HG03521 (cell line): Measurements from ENCODE around the gene EVA1C.
"Not testable (repeated sequence)": the region's sequence is repeated elsewhere in the genome, so short reads cannot be mapped to it uniquely, and the experiment has no call there.

ENCODE experiments used
- ATAC-seq: cut with Tn5 transposase; IDR thresholded peaks from one replicate; pipeline ENCODE4 v1.9.1; 2021; ENCODE audit warnings: mild to moderate bottlenecking, moderate library complexity; ENCODE audit not compliant: unreplicated experiment

EVA1C gene

GRCh38 chr21:32424191-32424535, 11.7 kb downstream of the EVA1C start:
- ATAC-seq, result no peak

GRCh38 chr21:32424674-32425073, 12.2 kb downstream of the EVA1C start:
- no peak for ATAC-seq

- no peak for ATAC-seq
These were observed 13.1 kb downstream of the EVA1C start for GRCh38 chr21:32425628-32426027.

GRCh38 chr21:32426066-32426465, 13.6 kb downstream of the EVA1C start:
- ATAC-seq, result no peak

GRCh38 chr21:32426592-32427051, 14.1 kb downstream of the EVA1C start:
- ATAC-seq, result no peak

GRCh38 chr21:32427958-32428623, 15.6 kb downstream of the EVA1C start:
- ATAC-seq, result no peak

GRCh38 chr21:32432982-32433660, 20.6 kb downstream of the EVA1C start:
- ATAC-seq, result not testable (repeated sequence)

GRCh38 chr21:32437729-32438128, 25.2 kb downstream of the EVA1C start:
- ATAC-seq, result no peak

GRCh38 chr21:32442566-32443318, 30.2 kb downstream of the EVA1C start:
- ATAC-seq, result no peak

GRCh38 chr21:32445101-32445500, 32.6 kb downstream of the EVA1C start:
- no peak for ATAC-seq

GRCh38 chr21:32446440-32446839, 33.9 kb downstream of the EVA1C start:
- not testable (repeated sequence) for ATAC-seq

- ATAC-seq, result no peak
These were observed 34.7 kb downstream of the EVA1C start for GRCh38 chr21:32447224-32447623.

- ATAC-seq, result no peak
These were observed 36.5 kb downstream of the EVA1C start for GRCh38 chr21:32448803-32449594.

- not testable (repeated sequence) for ATAC-seq
These were observed 38.6 kb downstream of the EVA1C start for GRCh38 chr21:32450881-32451701.

- ATAC-seq, result not testable (repeated sequence)
These were observed 39.7 kb downstream of the EVA1C start for GRCh38 chr21:32452191-32452590.

GRCh38 chr21:32452641-32453040, 40.1 kb downstream of the EVA1C start:
- no peak for ATAC-seq

GRCh38 chr21:32455548-32455947, 43.0 kb downstream of the EVA1C start:
- ATAC-seq, result no peak

- ATAC-seq, result no peak
These were observed 44.0 kb downstream of the EVA1C start for GRCh38 chr21:32456497-32456918.

GRCh38 chr21:32457360-32457840, 44.9 kb downstream of the EVA1C start:
- ATAC-seq, result no peak

GRCh38 chr21:32457962-32458361, 45.5 kb downstream of the EVA1C start:
- no peak for ATAC-seq
